HG03342 (cell line): ENCODE data around the gene IGSF11.
"Not testable (repeated sequence)": the region's sequence is repeated elsewhere in the genome, so short reads cannot be mapped to it uniquely, and the experiment has no call there.

Experiments
- ATAC-seq: cut with Tn5 transposase; IDR thresholded peaks from one replicate; pipeline ENCODE4 v1.9.1; 2021; ENCODE audit warnings: mild to moderate bottlenecking, moderate library complexity; ENCODE audit not compliant: unreplicated experiment

The IGSF11 gene

GRCh38 chr3:118990823-118991560, 43.7 kb downstream of the IGSF11 start:
- no peak for ATAC-seq

- ATAC-seq: no peak
Measured at GRCh38 chr3:118988198-118989130, 46.2 kb downstream of the IGSF11 start.

DNA sequence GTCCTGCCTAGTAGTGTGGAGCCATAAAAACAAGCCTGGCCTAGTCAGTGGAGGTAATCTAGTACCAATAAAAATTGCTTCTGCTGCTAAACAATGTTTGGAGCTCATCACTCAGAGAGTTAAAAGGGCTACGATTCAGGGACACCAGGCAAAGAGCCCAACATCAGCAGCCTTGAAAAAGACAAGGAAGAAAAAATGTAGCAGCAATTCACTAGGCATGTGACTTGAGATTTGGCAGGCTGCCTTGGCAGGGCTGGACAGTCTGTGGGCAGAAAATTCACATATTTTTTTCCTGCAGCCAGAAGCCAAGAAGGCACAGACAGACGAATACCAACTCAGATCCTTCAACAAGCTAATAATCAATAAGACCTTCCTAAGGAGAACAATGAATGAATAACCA, 47.2 kb downstream of the IGSF11 start:
- ATAC-seq: no peak

DNA sequence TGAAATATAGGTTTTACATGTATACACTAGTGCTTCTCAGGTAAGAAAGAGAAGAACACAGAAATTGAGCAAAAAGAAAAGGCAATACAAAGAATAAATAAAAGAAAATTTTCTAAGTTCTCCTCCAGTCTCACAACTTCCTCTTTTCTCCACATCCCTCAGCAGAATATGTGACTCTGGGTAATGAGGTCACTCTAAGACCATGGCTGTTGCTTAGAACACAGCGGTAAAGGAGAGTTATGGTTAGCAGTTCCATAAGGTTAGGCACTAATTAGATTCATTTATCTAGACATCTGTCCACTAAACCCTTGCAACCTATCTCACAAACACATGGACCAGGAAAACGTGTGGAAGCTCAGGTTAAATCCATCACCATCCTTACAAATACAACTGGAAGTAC, 47.9 kb downstream of the IGSF11 start:
- ATAC-seq: no peak

GRCh38 chr3:118984699-118985098, 49.9 kb downstream of the IGSF11 start:
- no peak for ATAC-seq

DNA sequence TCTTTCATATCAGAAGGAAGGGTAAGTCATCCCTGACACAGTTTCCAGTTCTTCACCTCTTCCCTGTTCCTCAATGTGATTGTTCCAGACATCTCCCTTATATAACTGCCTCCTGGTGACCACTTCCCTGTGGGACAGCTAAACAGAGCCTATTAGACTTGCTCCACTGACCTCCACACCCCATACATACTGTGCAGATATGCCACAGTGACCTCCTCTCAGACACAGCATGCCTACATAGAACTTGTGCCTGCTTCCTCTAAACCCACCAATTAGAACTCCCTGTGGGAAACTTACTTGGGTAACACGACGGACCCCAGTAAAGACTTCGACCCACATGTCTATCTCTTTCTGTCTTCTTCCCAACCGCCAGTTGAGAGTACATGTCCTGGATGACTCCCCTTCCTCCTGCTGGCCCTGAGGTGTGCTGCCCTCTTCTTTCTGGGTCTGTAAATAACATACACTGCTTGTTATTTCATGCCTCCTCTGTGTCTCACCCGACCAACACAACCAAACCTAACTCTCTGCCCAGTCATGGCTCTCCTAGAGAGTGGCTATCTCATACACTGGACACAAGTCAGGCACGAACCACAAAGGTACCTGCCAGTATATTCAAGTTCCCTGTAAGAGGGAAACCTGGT, 53.0 kb downstream of the IGSF11 start:
- ATAC-seq: no peak

DNA sequence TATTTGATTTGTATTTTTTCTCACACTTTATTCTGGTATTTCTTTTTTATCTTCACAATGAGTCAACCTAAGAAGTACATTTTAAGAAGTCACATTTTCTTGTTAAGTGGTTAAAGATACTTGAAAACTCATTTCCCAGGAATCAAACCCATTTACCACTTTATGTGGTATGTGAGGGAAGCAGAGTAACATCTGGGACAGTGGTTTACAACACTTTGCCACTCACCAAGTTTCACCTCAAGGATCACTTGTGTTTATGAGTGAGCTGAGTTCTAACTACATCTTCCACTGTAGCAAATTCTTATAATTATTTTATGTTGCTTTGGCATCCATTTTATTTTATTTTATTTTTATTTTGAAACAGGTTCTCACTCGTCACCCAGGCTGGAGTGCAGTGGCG, 53.8 kb downstream of the IGSF11 start:
- ATAC-seq: no peak

DNA sequence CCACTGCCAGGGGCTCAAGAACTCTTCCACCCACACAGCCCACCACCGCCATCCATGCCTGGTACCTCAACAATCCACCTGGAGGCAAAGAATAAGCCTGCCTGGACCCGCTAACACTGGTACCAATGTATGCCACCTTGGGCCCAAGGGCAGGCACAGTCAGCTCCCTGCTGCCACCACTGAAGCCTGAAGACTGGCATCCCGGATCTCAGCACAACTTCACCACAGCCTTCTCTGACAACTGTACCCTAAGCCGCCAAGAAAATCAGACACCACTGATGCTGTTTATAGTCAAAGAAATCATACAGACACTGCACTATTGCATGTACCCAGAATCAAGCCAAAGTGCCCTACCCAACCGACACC, 56.3 kb downstream of the IGSF11 start:
- ATAC-seq: no peak

- no peak for ATAC-seq
Measured at GRCh38 chr3:118977671-118978392, 56.8 kb downstream of the IGSF11 start.

- no peak for ATAC-seq
Measured at GRCh38 chr3:118977118-118977517, 57.5 kb downstream of the IGSF11 start.

GRCh38 chr3:118975476-118975875, 59.2 kb downstream of the IGSF11 start:
- not testable (repeated sequence) for ATAC-seq

- no peak for ATAC-seq
Measured at GRCh38 chr3:118974356-118975097, 60.1 kb downstream of the IGSF11 start.

DNA sequence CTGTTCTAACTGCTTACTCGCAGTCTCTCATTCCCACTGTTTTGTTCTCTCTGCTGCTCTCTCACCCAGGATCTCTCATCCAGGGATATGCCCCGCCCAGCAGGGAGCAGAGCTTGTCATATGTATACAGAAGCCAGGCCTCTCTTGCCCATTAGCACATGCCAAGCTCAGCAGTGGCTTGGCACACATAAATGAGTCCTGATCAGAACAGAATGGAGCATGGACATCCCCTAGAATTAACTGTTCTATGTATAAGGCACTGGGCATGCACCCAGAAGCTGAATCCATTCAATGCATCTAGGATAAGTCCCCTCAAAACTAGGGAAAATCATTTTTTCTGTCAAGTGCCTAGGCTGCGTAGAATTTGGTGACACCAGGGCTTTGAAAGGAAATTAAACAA, 61.6 kb downstream of the IGSF11 start:
- ATAC-seq: no peak

DNA sequence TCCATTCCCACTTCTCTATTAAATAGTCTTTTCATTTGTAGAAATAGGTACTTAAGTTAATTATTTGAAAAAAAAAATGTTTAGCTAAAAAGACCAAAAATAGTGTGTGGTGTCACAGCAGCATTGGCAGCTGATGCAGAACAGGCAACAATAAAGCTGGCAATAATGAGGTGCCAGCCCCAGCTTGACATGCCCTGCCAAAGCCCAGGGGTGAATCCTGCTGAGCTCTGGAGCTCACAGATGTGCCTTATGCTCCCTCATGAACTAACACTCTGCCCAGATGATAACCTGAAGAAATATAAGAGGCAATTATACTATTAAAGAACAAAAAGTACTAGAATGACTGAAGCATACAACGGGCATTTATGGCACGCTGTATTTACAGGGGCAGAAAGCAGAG, 63.8 kb downstream of the IGSF11 start:
- no peak for ATAC-seq

- ATAC-seq: no peak
Measured at GRCh38 chr3:118968640-118969039, 66.0 kb downstream of the IGSF11 start.

- no peak for ATAC-seq
Measured at GRCh38 chr3:118968111-118968510, 66.5 kb downstream of the IGSF11 start.

- no peak for ATAC-seq
Measured at GRCh38 chr3:118966700-118967099, 67.9 kb downstream of the IGSF11 start.

- ATAC-seq: no peak
Measured at GRCh38 chr3:118963711-118964110, 70.9 kb downstream of the IGSF11 start.

- no peak for ATAC-seq
Measured at GRCh38 chr3:118960876-118961450, 73.7 kb downstream of the IGSF11 start.
